ENCODE results near the gene SLC9A8.

Gene SLC9A8

GRCh38 chr20:49941456-49941855, 128.8 kb downstream of the SLC9A8 start:
- Histone ChIP-seq H3K27ac (ENCODE audit: poor library complexity, severe bottlenecking) (no peak overlapping the region), H3K27me3 (ENCODE audit: insufficient read depth, poor library complexity, severe bottlenecking) (no peaks in the 10 kb centered on the region), H3K4me1 (ENCODE audit: insufficient read depth, poor library complexity, severe bottlenecking) (peaks cover 12% of the 10 kb centered on the region), H3K4me3 (ENCODE audit: severe bottlenecking) (no peak overlapping the region), H3K36me3 (ENCODE audit: low read depth) (peaks cover 81% of the 10 kb centered on the region), H3K9me3 (ENCODE audit: severe bottlenecking) (no peaks in the 10 kb centered on the region)
- ATAC-seq (ENCODE audit: low read depth), result no peak
- DNase-seq (ENCODE audit: low spot score), result peak; percentile 61
- TF ChIP-seq CTCF (IDR thresholded peaks at IDR 0.05; ENCODE audit: poor library complexity, severe bottlenecking), result no peak

Data from RWPE2 (cell line).